Measurements from ENCODE around the gene PFKP.

DNA sequence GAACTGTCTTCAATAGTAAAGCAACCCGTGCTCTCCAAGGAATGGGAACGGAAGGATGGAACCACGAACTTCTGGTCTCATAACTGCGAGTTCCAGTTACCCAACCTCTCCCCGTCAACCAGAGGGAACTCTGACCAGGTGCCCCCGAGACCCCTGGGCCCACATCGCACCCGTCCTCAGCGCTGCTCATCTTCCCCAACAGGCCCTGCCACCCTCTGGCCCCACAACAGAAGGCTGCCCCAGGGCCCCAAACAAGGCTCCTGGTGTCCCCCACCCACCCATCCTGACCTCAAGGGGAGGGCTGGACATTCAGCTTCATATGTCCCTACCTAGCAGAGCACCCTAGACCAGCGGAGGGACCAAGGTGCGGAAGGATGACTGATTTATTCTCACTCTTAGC is 82.6 kb downstream of the PFKP start:
- TF ChIP-seq, protein P1, sequence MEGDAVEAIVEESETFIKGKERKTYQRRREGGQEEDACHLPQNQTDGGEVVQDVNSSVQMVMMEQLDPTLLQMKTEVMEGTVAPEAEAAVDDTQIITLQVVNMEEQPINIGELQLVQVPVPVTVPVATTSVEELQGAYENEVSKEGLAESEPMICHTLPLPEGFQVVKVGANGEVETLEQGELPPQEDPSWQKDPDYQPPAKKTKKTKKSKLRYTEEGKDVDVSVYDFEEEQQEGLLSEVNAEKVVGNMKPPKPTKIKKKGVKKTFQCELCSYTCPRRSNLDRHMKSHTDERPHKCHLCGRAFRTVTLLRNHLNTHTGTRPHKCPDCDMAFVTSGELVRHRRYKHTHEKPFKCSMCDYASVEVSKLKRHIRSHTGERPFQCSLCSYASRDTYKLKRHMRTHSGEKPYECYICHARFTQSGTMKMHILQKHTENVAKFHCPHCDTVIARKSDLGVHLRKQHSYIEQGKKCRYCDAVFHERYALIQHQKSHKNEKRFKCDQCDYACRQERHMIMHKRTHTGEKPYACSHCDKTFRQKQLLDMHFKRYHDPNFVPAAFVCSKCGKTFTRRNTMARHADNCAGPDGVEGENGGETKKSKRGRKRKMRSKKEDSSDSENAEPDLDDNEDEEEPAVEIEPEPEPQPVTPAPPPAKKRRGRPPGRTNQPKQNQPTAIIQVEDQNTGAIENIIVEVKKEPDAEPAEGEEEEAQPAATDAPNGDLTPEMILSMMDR (conservative IDR thresholded peaks at IDR 0.05; ENCODE audit: low read length) = no peak
- TF ChIP-seq EZH2phosphoT487 (IDR thresholded peaks at IDR 0.05; ENCODE audit: borderline replicate concordance) = no peak
